ENCODE results near the gene TRIM31. TPM values are rescaled to one million over a fixed set of nuclear protein-coding genes. Genes with fewer than 3 reads are reported as not detected.
A peak's percentile ranks its signal among the peaks of the same experiment; 100 is the strongest.

The TRIM31 gene
- polyA plus RNA-seq, 2 of the 4 experiments (the other 2 are of a cell fraction), result 2.9 to 3.2 TPM

GRCh38 chr6:30136570-30137286 is 23.8 kb upstream of the TRIM31 start:
- Histone ChIP-seq H3K9me3 (no peaks in the 10 kb centered on the region), H3K4me1 (peaks cover 6% of the 10 kb centered on the region; the same call in 1 of the 3 replicates), H3K4me3 (no peak overlapping the region), H3K4me2 (no peak overlapping the region), H3K27ac (no peak overlapping the region)
- no peak for FAIRE-seq
- ChIA-PET CTCF (interaction anchor here (1.4 to 17.3 kb wide), 2 partner anchors 10 to 28 kb away, joined by 5 to 353 read pairs; partner anchors contain the start of gene TRIM31), POLR2A (no interaction called here)
- no peak for ATAC-seq
- DNase-seq (ENCODE audit: low read depth in 1 of 2, low spot score in 1 of 2), result no peak
- 70% methylated on average over 9 of the region's 11 CpGs for WGBS (ENCODE audit: missing lambda C conversion rate)
- TF ChIP-seq EHF (CRISPR knock-in tag; IDR thresholded peaks at IDR 0.05) (no peak), RAD21 (conservative IDR thresholded peaks at IDR 0.05 in 1 of 2, IDR thresholded peaks at IDR 0.05 in 1 of 2) (no peak), TFCP2L1 (CRISPR knock-in tag; IDR thresholded peaks at IDR 0.05) (no peak), KDM5A (IDR thresholded peaks at IDR 0.05) (no peak), CEBPB (IDR thresholded peaks at IDR 0.05) (no peak), MAFK (IDR thresholded peaks at IDR 0.05; ENCODE audit: partially characterized antibody) (no peak), ZNF302 (CRISPR knock-in tag; IDR thresholded peaks at IDR 0.05) (no peak), BCL3 (IDR thresholded peaks at IDR 0.05) (no peak), SREBF2 (IDR thresholded peaks at IDR 0.05) (no peak), HDAC2 (IDR thresholded peaks at IDR 0.05) (no peak), BHLHE40 (IDR thresholded peaks at IDR 0.05; ENCODE audit: low read depth, low read length) (no peak), NR3C1 (IDR thresholded peaks at IDR 0.05) (no peak), PHF8 (IDR thresholded peaks at IDR 0.05; ENCODE audit: borderline replicate concordance, low read depth) (no peak), JUN (IDR thresholded peaks at IDR 0.05) (no peak), CTCF (IDR thresholded peaks at IDR 0.05) (no peak), HOXA7 (CRISPR knock-in tag; IDR thresholded peaks at IDR 0.05) (no peak), REST (IDR thresholded peaks at IDR 0.05) (no peak), POLR2A (IDR thresholded peaks at IDR 0.05; ENCODE audit: low read length) (no peak)

- H3K9me3 ChIP-seq, result no peaks in the 10 kb centered on the region
- no peak for ATAC-seq
- ChIA-PET CTCF (interaction anchor here (1.4 to 17.3 kb wide), 3 partner anchors 9 to 27 kb away, joined by 4 to 353 read pairs (median 5); partner anchors contain the start of gene TRIM31), POLR2A (no interaction called here)
- no peak for FAIRE-seq
- peak within 1 kb of the TSS; percentile 28; the same call in 2 of the 3 replicates for H3K4me2 ChIP-seq
- H3K27ac ChIP-seq, result no peak within 1 kb of the TSS
- WGBS (ENCODE audit: missing lambda C conversion rate), result 25% methylated on average over 3 of the region's 4 CpGs
- peak in 1 of 2 experiments; percentile 39 for DNase-seq (ENCODE audit: low read depth in 1 of 2, low spot score in 1 of 2)
- H3K4me3 ChIP-seq, result no peak within 1 kb of the TSS
- peaks cover 8% of the 10 kb centered on the region for H3K4me1 ChIP-seq
- no peak for TF ChIP-seq HES2 (IDR thresholded peaks at IDR 0.05)
- TF ChIP-seq NFE2L2 (conservative IDR thresholded peaks at IDR 0.05; ENCODE audit: low read length), result no peak
- no peak for TF ChIP-seq PBX3 (IDR thresholded peaks at IDR 0.05)
- TF ChIP-seq HOXA7 (CRISPR knock-in tag; IDR thresholded peaks at IDR 0.05), result no peak
- no peak for TF ChIP-seq NPAS2 (CRISPR knock-in tag; IDR thresholded peaks at IDR 0.05; ENCODE audit: borderline replicate concordance)
- TF ChIP-seq ESRRA (IDR thresholded peaks at IDR 0.05; ENCODE audit: borderline replicate concordance, low read length), result no peak
- no peak for TF ChIP-seq ZC3H11A (IDR thresholded peaks at IDR 0.05)
- TF ChIP-seq MYC (IDR thresholded peaks at IDR 0.05; ENCODE audit: borderline replicate concordance, low read length), result no peak
- no peak for TF ChIP-seq HOXB5 (CRISPR knock-in tag; IDR thresholded peaks at IDR 0.05)
- no peak for TF ChIP-seq KDM5A (IDR thresholded peaks at IDR 0.05)
- TF ChIP-seq SREBF2 (IDR thresholded peaks at IDR 0.05), result no peak
- no peak for TF ChIP-seq BCL3 (IDR thresholded peaks at IDR 0.05)
- no peak for TF ChIP-seq ATOH8 (CRISPR knock-in tag; IDR thresholded peaks at IDR 0.05; ENCODE audit: low read depth)
Observed at GRCh38 chr6:30135757-30136156, 22.9 kb upstream of the TRIM31 start, which contains the start of gene TRIM40. Gene TRIM40, plus strand, starts transcription at chr6:30136140. Its CDS starts 897 bp downstream, at chr6:30137037.
